Islet of Langerhans (tissue), 1 donor: ENCODE measurements around the gene CALY.
"Not testable (repeated sequence)": the region's sequence is repeated elsewhere in the genome, so short reads cannot be mapped to it uniquely, and the experiment has no call there.

Experiments
- FAIRE-seq: peaks from one replicate; lab custom pipeline; 2011; peaks lifted over from hg19 to GRCh38; lab: Jason Lieb, UNC

CALY gene

DNA sequence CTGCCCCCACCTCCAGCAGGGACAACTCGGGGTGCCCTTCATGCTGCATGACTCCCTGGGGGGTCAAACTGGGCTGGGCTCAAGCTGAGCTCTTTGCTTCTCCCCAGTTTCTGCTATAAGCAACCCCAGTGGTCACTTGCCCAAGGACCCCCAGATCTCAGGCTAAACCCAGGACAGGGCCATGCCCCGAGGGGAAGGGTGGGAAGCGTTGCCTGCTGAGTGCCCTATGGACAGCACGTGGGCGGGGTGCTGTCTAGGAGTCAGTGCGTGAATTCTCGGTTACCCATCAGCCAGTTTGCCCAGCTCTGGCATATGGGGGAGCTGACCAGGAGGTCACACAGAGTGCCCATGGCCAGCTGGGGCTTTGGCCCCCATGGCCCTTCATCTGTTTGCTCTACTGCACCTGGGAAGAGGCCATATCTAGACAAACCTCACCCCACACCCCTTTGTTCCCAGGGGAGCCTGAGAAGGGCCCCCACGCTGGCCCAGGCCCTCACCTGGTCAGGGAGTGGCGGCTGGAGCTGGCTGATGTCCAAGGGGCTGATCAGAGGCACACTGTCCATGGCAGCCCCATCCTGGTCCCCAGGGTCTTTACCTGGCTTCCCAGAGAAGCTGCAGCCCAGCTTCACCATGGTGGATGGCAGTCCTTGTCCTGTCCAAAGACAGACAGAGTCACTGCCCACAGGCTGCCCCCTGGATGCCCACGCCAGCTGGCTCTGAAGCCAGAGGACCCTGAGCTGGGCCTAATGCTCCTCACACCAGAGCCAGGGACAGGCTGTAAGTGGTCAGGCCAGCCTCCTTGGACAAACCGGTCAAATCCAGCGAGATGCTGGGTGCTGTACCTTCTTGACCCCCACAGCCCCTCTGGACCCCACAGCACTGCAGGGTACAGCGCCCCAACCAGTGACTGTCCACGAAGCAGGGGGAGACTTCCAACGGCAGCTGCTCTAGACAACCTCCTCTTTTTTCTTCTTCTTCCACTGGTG is 8.0 kb downstream of the CALY start:
- no peak for FAIRE-seq

DNA sequence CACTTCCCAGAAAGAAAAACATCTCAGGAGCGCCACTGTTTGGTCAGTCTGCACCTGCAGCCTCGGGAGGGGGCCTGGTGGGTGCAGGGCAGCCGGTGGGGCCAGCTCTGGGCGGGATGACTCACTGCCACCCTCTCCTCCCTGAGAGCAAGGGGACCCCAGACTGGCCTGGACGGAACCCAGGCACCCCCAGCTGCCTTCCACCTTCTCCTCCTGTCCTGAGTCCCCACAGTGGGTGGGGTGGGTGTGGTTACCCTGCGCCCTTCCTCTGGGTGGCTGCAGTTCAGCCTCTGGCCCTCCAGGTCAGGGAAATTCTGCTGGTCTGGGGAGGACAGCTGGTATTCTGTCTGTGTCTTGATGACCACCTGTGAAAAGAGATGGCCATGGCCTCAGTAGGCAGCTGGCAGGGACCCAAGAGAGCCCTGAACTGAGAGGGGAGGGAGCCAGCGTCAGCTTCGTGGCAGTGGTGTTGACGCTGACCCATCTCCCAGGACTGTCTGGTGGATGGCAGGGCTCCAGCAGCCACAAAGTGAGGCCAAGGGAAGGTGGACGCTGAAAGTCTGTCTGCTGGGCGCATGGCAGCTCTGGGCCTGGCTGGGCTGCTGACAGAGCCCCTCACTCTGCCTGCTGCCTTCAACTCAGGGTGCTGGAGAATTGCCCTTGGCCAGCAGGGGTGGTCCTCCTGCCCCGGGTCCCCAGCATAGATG is 8.9 kb downstream of the CALY start:
- no peak for FAIRE-seq

DNA sequence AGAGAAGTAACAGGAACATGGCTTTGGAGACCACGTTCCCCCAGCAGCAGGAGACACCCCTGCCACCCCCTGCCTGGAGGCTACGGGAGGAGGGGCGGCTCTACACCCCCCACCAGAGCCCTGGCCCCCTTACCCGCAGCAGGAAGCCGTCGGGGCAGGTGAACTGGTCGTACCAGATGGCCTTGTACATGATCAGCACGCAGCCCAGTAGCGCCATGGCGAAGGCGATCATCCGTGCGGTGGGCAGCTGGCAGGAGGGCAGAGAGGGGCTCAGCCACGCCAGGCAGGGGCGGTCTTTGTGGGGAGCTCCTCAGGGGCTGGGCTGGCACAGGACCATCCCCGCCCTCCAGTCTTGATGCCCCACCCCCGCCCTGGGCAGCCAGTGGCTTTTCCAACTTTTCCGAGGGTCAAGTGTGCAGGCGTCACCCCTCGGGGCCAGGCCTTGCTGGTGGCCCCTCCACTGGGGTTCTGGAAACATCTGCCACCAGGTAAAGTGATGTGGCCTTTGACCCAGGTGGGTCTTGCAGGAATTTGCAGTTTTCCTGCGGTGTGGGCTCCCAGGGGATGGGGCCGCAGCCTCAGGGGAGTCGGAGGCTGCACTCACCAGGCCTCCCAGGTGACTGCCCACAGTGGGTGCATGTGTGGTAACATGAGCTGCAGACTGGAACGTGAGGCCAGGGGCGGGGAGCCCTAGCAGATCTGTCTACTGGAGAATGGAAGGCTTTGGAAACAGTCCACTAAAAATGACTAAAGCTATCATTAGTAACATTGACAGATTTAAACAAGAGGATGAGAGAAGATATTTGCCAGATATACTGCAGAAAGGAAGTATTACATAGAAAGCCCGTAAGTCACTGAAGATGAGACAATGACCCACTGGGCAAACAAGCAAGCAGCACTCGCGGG is 9.7 kb downstream of the CALY start:
- no peak for FAIRE-seq

DNA sequence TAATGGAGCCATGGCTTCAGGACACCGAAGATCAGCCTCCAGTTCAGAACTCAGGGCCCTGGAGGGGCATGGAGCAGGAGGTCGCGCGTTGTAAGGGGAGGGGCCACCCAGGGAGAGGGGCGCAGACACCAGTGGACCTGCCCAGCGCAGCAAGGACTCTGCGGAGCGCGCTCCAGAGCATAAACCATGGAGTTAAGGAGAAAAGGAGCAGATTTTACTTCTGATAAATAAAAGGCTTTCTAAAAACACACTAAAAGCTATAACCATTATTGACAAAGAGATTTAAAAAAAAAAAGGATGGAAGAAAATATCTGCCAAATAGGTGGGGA is 10.5 kb downstream of the CALY start:
- FAIRE-seq, result no peak

DNA sequence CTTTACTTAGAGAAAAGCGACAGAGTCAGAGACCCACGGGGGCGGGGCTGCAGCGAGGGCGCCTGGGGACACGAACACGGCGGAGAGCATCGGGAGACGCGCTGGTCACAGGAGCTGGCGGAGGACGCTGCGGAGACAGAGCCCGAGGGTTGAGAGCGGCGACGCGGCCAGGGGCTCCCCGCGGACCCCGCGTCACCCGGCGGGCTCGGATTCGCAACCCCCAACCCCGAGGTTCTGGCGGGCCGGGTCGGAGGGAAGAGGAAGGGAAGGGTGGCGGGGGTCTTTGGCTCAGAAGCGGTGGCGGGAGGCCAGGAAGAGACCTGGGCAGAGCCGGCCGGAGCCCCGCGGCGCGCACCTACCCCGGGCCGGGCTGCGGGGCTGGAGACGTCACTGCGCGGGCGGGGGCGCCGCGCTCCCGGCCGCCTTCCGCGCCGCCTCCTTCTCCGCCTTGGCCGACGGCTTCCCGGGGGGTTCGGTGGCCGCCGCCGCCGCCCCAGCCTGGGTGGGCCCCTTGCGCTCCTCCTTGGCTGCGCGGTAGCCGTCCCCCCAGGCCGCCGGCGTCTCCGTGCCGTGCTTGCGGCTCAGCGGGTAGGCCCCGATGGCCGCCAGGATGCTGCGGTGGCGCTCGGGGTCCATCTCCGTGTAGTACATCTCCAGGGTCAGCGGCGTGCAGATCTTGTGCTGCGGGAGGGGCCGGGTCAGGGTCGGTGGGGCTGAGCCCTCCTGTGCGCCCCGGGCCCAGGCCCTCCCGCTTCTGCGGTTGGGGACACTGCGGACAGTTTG is 11.1 kb downstream of the CALY start:
- FAIRE-seq, result no peak

DNA sequence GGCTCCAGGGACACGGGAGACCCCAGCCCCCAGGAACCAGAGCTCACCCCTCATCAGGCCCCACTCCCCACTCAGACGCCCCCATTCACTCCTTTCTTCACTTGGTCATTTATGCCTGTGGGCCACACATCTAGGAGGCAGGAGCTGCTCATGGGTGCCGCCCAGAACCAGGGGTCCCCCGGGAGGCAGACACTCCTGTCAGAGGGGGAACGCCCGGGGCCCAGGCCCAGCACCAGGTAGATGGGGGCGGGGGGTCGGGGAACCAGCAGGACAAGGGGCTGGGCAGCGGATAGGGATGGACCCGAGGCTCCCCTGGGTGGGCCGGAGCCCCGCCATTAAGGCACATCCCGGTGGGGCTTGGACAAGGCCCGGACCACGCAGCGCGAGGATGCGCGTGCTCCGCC is 11.8 kb downstream of the CALY start:
- FAIRE-seq, result no peak

DNA sequence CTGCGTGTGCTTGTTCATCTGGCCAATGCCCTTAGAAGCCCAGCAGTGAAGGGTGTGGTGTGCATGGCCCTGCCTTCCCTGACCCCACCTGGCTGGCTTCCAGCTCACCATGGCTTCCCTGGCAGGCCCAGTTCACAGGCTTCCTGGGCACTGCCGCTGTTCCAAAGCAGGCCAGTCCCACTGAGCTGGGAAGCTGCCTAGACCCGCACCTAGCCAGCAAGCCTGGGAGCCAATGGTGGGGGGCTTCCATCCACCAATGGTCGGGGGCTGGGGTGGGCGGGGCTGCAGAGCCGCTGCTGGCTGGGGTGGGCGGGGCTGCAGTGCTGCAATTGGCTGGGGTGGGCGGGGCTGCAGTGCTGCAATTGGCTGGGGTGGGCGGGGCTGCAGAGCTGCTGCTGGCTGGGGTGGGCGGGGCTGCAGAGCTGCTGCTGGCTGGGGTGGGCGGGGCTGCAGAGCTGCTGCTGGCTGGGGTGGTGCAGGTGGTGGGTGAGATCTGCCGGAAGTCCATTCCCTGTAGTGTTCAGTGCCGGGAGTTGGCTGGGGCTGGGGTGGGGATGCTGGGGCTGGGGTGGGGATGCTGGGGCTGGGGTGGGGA is 12.4 kb downstream of the CALY start:
- FAIRE-seq, result no peak

DNA sequence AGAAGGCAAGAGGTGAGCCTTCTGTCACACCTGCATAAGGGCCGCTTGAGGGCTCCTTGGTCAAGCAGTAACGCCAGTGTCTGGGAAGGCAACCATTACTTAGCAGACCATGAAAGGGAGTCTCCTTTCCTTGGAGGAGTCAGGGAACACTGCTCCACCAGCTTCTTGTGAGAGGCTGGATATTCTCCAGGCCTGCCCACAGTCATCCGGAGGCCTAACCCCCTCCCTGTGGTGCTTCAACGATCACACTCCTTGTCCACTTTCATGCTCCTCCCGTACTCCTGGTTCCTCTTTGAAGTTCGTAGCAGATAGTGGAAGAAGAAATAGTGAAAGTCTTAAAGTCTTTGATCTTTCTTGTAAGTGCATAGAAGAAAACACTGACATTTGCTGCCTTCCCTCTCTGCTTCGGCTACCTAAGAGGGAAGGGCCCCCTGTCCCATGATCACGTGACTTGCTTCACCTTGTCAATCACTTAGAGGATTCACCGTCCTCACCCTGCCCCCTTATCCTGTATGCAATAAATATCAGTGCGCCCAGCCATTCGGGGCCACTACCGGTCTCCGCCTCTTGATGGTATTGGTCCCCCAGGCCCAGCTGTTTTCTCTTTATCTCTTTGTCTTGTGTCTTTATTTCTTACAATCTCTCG is 14.5 kb downstream of the CALY start:
- FAIRE-seq, result not testable (repeated sequence)

DNA sequence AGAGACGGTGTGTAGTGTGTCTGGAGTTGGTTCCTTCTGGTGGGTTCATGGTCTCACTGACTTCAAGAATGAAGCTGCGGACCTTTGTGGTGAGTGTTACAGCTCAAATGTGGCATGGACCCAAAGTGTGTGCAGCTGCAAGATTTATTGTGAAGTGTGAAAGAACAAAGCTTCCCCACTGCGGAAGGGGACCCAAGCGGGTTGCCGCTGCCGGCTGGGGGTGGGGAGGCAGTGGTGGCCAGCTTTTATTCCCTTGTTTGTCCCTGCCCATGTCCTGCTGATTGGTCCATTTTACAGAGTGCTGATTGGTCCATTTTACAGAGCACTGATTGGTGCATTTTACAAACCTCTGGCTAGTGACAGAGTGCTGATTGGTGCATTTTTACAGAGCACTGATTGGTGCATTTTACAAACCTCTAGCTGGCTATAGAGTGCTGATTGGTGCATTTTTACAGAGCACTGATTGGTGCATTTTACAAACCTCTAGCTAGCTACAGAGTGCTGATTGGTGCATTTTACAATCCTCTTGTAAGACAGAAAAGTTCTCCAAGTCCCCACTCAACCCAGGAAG is 15.8 kb downstream of the CALY start:
- FAIRE-seq, result not testable (repeated sequence)

DNA sequence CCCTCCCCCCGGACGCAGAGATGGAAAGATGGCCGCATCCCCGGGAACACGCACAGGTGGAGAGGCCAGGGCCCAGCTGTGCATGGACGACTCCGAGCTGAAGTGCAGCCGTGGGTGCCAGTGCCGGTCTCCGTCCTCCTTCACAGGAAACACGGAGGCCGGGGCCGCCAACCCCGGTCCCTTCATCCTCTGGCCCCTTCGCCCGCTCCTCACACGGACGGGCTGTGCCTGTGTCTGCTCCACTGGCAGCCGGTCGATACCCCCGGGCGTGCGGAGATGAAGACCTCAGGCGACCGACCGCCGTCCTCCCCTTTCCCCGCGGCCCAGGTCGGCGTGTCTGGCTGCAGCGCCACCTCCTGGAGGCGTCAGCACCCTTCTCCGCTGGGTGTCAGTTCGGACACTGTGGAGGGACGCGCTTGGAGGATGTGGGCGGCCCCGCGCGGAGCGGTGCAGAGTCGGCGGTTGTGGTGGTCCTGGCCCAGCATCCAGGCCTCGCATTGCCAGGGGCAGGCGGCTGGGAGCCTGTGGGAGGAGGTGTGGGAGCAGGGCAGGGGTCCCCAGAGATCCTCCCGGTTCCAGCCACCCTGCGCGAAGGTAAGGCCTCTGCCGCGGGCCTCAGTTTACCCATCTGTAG is 18.1 kb downstream of the CALY start:
- FAIRE-seq, result no peak

DNA sequence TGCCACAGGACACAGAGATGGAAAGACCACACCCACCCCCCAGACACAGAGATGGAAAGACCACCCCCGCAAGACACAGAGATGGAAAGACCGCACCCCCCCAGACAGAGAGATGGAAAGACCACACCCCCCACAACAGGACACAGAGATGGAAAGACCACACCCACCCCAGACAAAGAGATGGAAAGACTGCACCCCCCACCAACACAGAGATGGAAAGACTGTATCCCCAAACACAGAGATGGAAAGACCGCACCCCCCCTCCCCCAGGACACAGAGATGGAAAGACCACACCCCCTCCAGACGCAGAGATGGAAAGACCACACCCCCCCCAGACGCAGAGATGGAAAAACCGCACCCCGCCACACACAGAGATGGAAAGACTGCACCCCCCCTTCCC is 20.0 kb downstream of the CALY start:
- no peak for FAIRE-seq

DNA sequence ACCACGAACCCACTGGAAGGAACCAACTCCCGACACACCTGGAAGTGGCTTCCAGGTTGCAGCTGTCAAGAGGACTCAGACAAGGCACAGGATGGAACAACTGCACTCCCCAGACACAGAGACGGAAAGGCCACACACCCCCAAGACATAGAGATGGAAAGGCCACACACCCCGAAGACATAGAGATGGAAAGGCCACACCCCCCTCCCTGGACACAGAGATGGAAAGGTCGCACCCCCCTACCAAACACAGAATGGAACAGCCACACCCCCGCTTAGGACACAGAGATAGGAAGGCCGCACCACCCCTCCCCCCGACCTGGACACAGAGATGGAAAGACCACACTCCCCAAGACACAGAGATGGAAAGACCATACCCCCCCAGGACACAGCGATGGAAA is 20.4 kb downstream of the CALY start:
- no peak for FAIRE-seq

DNA sequence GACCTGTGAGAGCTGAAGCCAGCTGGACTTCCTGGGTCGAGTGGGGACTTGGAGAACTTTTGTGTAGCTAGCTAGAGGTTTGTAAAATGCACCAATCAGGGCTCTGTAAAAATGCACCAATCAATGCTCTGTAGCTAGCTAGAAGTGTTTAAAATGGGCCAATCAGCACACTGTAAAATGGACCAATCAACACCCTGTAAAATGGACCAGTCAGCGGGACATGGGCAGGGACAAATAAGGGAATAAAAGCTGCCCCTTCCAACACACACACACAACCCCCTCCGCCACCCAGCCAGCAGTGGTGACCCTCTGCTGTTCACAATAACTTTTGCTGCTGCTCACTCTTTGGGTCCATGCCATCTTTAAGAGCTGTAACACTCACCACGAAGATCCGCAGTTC is 20.8 kb downstream of the CALY start:
- no peak for FAIRE-seq

DNA sequence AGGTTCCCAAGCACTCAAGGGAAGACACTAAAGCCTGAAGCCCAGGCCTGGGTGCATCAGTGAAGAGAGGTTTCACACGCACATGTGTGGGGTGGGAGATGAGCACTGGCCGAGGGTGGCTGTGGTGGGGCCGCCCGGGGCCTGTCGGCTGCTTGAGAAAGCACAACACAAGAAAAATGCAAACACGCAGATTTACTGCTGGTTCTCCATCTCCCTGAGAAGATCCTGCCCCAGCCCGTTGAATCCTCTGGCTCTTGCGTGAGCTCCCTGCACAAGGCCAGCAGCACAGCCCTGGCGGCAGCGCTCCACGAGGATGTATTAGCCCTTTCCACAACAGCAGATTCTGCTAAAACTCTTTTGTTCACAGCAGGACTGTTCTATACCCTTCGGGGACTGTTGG is 21.8 kb downstream of the CALY start:
- no peak for FAIRE-seq

DNA sequence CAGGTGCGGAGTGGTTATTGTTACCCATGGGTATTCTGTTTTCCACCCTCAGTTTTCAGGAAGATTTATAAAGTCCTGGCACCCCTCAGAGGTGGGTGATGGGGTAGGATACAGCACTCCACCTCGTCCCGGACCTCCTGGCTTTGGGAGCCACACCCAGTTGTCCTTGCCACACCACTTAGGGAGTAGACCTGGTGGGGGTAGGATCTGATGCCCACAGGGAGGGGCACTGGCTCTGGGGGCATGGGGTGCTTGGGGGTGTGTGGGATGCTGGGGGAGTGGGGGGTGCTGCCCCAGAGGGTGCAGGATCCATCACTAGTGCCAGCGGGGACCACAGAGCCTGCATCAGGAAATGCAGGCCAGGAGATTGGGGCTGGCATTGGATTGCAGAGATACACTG is 23.5 kb downstream of the CALY start:
- FAIRE-seq, result no peak

DNA sequence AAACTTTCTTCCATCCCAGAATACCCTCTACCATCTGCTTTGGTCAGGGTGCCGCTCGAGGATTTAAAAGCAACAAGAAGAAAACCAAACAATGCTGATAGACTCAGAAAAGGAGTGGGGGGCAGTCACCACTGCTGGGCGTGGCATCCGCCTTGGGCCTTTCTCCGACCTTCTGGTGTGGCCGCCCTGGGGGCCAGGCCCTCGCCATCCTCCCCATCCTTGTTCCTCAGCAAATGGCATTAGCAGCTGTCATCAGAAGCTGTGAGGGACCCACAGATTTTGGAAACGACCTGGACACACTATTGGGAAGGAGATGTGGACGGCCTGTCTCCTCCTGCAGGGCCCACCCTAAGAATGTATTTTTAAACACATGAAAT is 23.9 kb downstream of the CALY start:
- FAIRE-seq, result no peak

DNA sequence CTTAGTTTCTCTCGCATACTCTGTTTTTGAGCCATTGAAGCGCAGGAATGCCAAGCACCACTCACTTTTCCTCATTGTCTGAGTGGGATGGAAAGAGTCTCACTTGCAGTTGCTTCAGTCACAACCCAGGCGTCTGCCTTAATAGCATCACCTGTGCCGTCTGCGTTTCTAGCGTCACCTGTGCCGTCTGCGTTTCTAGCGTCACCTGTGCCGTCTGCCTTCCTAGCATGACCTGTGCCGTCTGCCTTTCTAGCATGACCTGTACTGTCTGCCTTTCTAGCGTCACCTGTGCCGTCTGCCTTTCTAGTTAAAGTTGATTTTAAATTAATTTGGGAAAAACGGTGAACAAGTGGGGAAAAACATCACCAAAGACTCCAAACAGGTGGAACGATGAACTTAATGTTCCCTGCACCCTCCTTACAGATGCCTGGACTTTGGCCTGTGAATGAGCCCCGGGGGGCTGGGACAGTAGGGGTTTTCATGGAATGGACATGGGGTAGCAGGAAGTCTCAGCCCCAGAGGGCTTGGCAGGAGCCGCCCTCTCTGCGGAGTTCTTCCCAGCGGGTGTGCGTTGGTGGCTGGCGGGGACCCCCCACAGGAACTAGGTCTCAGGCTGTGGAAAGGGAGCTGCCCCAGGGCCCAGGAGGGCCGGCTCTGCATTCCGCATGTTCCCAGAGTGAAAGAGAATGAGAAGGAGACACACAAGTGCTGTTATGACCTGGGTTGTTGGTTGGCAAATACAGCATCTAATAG is 24.5 kb downstream of the CALY start:
- FAIRE-seq, result no peak

DNA sequence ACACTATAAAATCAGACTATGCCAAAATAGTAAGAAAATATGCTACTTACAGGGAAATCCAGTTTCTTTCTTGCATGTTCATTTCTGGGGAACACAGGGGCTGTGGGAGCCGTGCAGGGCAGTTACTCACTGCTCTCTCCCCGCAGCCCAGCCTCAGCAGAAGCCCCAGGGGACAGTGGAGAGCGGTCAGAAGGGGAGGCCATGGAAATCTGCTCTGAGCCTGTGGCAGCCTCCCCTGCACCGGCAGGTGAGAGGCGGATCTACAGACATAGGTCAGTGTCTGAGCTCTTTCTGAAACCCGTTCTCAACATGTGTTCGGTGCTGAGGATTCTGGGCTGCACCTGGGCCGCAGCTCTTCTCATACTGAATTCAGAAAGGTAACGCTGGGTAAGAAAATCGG is 25.1 kb downstream of the CALY start:
- no peak for FAIRE-seq

DNA sequence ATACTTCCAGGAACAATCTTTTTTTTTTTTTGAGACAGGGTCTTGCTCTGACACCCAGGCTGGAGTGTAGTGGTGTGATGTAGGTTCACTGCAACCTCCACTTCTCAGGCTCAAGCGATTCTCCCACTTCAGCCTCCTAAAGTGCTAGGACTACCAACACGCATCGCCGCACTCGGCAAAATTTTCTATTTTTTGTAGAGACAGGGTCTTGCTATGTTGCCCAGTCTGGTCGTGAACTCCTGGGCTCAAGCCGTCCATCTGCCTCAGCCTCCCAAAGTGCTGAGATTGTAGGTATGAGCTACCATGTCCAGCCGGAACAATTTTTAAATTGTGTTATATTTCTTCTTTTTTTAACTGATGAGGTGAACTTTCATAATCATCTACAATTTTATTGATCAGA is 25.9 kb downstream of the CALY start:
- FAIRE-seq, result no peak

DNA sequence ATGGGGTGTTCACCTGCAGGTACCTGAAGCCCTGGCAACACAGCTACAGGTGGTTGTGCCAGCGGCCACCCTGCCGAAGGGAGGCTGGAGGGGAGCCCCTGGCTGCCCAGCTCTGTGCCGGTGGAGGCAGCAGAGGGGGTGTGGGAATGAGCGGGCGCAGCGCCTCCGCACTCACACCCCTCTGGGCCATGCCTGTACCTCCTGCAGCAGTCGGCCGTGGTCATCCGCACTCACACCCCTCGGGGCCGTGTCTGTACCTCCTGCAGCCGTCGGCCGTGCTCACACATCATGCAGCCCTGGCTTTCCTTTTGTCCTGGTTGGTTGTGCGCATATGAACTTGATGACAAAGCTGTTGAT is 26.3 kb downstream of the CALY start:
- no peak for FAIRE-seq
